Ishikawa (cell line): Measurements from ENCODE around the gene ZNF667.

Experiments used
- CREB1 ChIP-seq: IDR thresholded peaks from 2 replicates; pipeline ENCODE4 v1.6.1; 2012; ENCODE audit warnings: low read depth
- EGR1 ChIP-seq: IDR thresholded peaks from 2 replicates; pipeline ENCODE4 v1.6.1; 2012
- EP300 ChIP-seq: IDR thresholded peaks from 2 replicates; pipeline ENCODE4 v1.6.1; 2012; ENCODE audit warnings: borderline replicate concordance
- FOXM1 ChIP-seq: IDR thresholded peaks from 2 replicates; pipeline ENCODE4 v1.6.1; 2012; ENCODE audit warnings: low read depth, borderline replicate concordance
- RAD21 ChIP-seq: IDR thresholded peaks from 2 replicates; pipeline ENCODE4 v1.6.1; 2012; ENCODE audit warnings: low read depth
- ZBTB7A ChIP-seq: IDR thresholded peaks from 2 replicates; pipeline ENCODE4 v1.6.1; 2012; ENCODE audit warnings: low read depth
- TF ChIP-seq, protein P1 (sequence below): IDR thresholded peaks from 2 replicates; pipeline ENCODE4 v1.6.1; 2012

DNA sequence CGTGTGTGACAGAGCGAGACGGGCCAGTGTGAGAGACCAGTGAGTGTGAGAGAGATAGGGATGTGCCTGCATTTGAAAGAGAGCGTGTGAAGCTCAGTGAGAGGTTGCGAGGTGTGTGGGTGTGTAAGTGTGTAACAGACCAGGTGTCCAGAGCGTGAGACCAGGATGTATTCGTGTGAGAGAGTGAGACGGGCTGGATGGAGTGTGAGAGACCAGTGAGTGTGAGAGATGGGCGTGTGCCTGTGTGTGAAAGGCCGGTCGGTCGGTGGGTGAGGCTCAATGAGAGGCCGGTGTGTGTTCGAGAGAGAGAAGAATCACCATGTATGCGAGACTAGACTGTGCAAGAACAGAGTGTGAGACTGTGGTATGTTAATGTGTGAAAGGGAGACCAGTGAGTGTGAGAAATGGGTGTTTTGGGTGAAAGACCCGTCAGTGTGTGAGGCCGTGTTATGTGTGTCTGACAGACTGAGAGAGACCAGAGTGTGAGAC, 31.2 kb upstream of the ZNF667 start:
- TF ChIP-seq EP300: no peak
- TF ChIP-seq, protein P1, sequence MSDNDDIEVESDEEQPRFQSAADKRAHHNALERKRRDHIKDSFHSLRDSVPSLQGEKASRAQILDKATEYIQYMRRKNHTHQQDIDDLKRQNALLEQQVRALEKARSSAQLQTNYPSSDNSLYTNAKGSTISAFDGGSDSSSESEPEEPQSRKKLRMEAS: no peak
- no peak for TF ChIP-seq FOXM1
- TF ChIP-seq CREB1: no peak
- no peak for TF ChIP-seq RAD21
- no peak for TF ChIP-seq ZBTB7A
- no peak for TF ChIP-seq EGR1
